ENCODE data around the gene ZMYM4. TPM values are rescaled to one million over a fixed set of nuclear protein-coding genes. Genes with fewer than 3 reads are reported as not detected.

Gene ZMYM4
- total RNA-seq, 2 experiments from 2014 or later, result 21.1 to 54.3 TPM

DNA sequence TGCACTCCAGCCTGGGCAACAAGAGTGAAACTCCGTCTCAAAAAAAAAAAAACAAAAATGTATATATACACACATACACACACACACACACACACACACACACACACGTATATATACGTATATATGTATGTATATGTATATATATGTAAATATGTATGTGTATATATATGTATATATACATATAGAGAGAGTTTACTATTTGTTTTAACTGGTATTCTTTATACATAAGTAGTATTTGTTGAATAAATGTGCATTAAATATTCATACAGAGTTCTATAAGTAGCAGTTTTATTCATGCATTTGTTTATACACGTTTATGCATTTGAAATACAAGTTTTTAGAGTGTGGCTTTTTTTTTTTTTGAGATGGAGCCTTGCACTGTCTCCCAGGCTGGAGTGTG is 113.6 kb downstream of the ZMYM4 start:
- Histone ChIP-seq H2AFZ (ENCODE audit: low read length) (no peak overlapping the region), H3K79me2 (ENCODE audit: insufficient read depth, low read depth, low read length) (no peaks in the 10 kb centered on the region), H3K4me1 (ENCODE audit: insufficient read depth, low read length, poor library complexity, severe bottlenecking) (no peaks in the 10 kb centered on the region), H3K9me3 (ENCODE audit: low read length) (no peaks in the 10 kb centered on the region), H3K4me3 (ENCODE audit: low read depth, low read length, poor library complexity, severe bottlenecking) (no peak overlapping the region), H3K36me3 (ENCODE audit: insufficient read depth, low read length) (peaks cover 18% of the 10 kb centered on the region), H3K27ac (ENCODE audit: low read depth, low read length, poor library complexity, severe bottlenecking) (no peak overlapping the region), H3K4me2 (ENCODE audit: low read length) (no peak overlapping the region), H4K20me1 (ENCODE audit: insufficient read depth, low read length) (no peaks in the 10 kb centered on the region), H3K9me2 (ENCODE audit: insufficient read depth, low read length) (no peaks in the 10 kb centered on the region)
- intact Hi-C loops (cut with micrococcal nuclease; ENCODE audit: unreplicated experiment), result no loop called here
- TF ChIP-seq EZH2phosphoT487 (IDR thresholded peaks at IDR 0.05; ENCODE audit: borderline replicate concordance, low read depth, low read length), result no peak
- TF ChIP-seq, protein P1, sequence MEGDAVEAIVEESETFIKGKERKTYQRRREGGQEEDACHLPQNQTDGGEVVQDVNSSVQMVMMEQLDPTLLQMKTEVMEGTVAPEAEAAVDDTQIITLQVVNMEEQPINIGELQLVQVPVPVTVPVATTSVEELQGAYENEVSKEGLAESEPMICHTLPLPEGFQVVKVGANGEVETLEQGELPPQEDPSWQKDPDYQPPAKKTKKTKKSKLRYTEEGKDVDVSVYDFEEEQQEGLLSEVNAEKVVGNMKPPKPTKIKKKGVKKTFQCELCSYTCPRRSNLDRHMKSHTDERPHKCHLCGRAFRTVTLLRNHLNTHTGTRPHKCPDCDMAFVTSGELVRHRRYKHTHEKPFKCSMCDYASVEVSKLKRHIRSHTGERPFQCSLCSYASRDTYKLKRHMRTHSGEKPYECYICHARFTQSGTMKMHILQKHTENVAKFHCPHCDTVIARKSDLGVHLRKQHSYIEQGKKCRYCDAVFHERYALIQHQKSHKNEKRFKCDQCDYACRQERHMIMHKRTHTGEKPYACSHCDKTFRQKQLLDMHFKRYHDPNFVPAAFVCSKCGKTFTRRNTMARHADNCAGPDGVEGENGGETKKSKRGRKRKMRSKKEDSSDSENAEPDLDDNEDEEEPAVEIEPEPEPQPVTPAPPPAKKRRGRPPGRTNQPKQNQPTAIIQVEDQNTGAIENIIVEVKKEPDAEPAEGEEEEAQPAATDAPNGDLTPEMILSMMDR (conservative IDR thresholded peaks at IDR 0.05; ENCODE audit: low read length), result no peak
- ChIA-PET CTCF (ENCODE audit: unreplicated experiment) (no interaction called here), POLR2A (interaction anchor here (0.7 kb wide), 3 partner anchors 42 to 333 kb away, joined by 3 to 4 read pairs (median 3); no protein-coding TSS in a partner anchor)
- no peak for DNase-seq (ENCODE audit: low spot score)
- no TSS peak for BruUV-seq (replicated peaks)

DNA sequence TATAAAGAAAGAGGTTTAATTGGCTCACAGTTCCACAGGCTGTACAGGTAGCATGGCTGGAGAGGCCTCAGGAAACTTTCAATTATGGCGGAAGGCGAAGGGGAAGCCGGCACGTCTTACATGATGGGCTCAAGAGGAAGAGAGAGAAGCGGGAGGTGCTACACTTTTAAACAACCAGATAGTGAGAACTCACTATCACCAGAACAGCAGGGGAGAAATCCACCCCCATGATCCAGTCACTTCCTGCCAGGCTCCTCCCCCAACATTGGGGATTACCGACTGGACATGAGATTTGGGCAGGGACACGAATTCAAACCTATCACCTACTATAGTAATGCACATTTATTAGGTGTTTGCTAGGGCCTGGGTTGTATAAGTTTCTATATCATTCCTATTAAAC is 117.8 kb downstream of the ZMYM4 start:
- ChIA-PET POLR2A (no interaction called here), CTCF (ENCODE audit: unreplicated experiment) (no interaction called here)
- intact Hi-C loops (cut with micrococcal nuclease; ENCODE audit: unreplicated experiment), result no loop called here
- TF ChIP-seq, protein P1 (conservative IDR thresholded peaks at IDR 0.05; ENCODE audit: low read length), result no peak
- no peak for TF ChIP-seq EZH2phosphoT487 (IDR thresholded peaks at IDR 0.05; ENCODE audit: borderline replicate concordance, low read depth, low read length)
- peaks cover 45% of the 10 kb centered on the region for H3K36me3 ChIP-seq (ENCODE audit: insufficient read depth, low read length)
- H3K4me2 ChIP-seq (ENCODE audit: low read length), result no peak overlapping the region
- no peak for DNase-seq (ENCODE audit: low spot score)
- no peak overlapping the region for H3K4me3 ChIP-seq (ENCODE audit: low read depth, low read length, poor library complexity, severe bottlenecking)
- no peaks in the 10 kb centered on the region for H3K4me1 ChIP-seq (ENCODE audit: insufficient read depth, low read length, poor library complexity, severe bottlenecking)
- no peaks in the 10 kb centered on the region for H3K79me2 ChIP-seq (ENCODE audit: insufficient read depth, low read depth, low read length)
- H3K9me3 ChIP-seq (ENCODE audit: low read length), result no peaks in the 10 kb centered on the region
- no peak overlapping the region for H3K27ac ChIP-seq (ENCODE audit: low read depth, low read length, poor library complexity, severe bottlenecking)
- H3K9me2 ChIP-seq (ENCODE audit: insufficient read depth, low read length), result no peaks in the 10 kb centered on the region
- H2AFZ ChIP-seq (ENCODE audit: low read length), result no peak overlapping the region
- no peaks in the 10 kb centered on the region for H4K20me1 ChIP-seq (ENCODE audit: insufficient read depth, low read length)
- BruUV-seq (replicated peaks), result no TSS peak

DNA sequence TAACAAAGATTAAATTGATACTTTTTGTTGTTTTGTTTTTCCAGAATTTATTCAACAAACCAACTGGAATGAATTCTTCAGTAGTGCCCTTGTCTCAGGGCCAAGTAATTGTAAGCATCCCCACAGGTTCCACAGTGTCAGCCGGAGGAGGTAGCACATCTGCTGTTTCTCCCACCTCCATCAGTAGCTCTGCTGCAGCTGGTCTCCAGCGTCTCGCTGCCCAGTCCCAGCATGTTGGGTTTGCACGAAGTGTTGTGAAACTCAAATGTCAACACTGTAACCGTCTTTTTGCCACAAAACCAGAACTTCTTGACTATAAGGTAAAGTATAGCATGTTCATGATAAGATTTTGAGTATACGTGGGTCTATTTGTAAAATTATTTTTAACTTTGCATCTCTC is 118.5 kb downstream of the ZMYM4 start:
- H4K20me1 ChIP-seq (ENCODE audit: insufficient read depth, low read length), result no peaks in the 10 kb centered on the region
- ChIA-PET CTCF (ENCODE audit: unreplicated experiment) (no interaction called here), POLR2A (no interaction called here)
- H2AFZ ChIP-seq (ENCODE audit: low read length), result no peak overlapping the region
- no peaks in the 10 kb centered on the region for H3K9me2 ChIP-seq (ENCODE audit: insufficient read depth, low read length)
- no peaks in the 10 kb centered on the region for H3K79me2 ChIP-seq (ENCODE audit: insufficient read depth, low read depth, low read length)
- BruUV-seq (replicated peaks), result no TSS peak
- no peaks in the 10 kb centered on the region for H3K9me3 ChIP-seq (ENCODE audit: low read length)
- H3K27ac ChIP-seq (ENCODE audit: low read depth, low read length, poor library complexity, severe bottlenecking), result no peak overlapping the region
- no peak overlapping the region for H3K4me2 ChIP-seq (ENCODE audit: low read length)
- no peak overlapping the region for H3K4me3 ChIP-seq (ENCODE audit: low read depth, low read length, poor library complexity, severe bottlenecking)
- intact Hi-C loops (cut with micrococcal nuclease; ENCODE audit: unreplicated experiment), result no loop called here
- H3K4me1 ChIP-seq (ENCODE audit: insufficient read depth, low read length, poor library complexity, severe bottlenecking), result no peaks in the 10 kb centered on the region
- no peak for DNase-seq (ENCODE audit: low spot score)
- peaks cover 44% of the 10 kb centered on the region for H3K36me3 ChIP-seq (ENCODE audit: insufficient read depth, low read length)
- no peak for TF ChIP-seq EZH2phosphoT487 (IDR thresholded peaks at IDR 0.05; ENCODE audit: borderline replicate concordance, low read depth, low read length)
- TF ChIP-seq, protein P1 (conservative IDR thresholded peaks at IDR 0.05; ENCODE audit: low read length), result no peak

All from OCI-LY7 (cell line).